ENCODE results near the gene METTL24.
A peak's percentile ranks its signal among the peaks of the same experiment; 100 is the strongest.

Gene METTL24

DNA sequence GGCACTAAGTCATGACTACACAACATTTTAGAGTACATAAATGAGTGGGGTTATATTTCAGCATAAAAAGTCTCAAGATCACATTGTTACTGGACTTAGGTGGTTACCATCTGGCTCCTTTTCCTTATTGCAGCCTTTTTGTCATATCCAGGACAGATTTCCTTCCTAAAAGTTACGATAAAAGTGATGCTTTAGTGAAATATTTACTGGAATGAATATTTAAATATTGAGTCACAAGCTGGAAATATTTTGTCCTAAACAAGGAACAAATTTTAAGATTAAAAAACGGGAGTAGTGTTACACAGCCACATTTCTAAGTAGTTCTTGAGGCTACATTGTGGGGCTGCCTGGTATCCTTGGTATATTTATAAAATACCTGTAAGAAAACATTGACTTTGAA lies 125.7 kb downstream of the METTL24 start:
- no peak overlapping the region for H3K4me3 ChIP-seq (ENCODE audit: low read length)
- peak; percentile 86 for DNase-seq (ENCODE audit: low read depth)
- TF ChIP-seq, protein P1, sequence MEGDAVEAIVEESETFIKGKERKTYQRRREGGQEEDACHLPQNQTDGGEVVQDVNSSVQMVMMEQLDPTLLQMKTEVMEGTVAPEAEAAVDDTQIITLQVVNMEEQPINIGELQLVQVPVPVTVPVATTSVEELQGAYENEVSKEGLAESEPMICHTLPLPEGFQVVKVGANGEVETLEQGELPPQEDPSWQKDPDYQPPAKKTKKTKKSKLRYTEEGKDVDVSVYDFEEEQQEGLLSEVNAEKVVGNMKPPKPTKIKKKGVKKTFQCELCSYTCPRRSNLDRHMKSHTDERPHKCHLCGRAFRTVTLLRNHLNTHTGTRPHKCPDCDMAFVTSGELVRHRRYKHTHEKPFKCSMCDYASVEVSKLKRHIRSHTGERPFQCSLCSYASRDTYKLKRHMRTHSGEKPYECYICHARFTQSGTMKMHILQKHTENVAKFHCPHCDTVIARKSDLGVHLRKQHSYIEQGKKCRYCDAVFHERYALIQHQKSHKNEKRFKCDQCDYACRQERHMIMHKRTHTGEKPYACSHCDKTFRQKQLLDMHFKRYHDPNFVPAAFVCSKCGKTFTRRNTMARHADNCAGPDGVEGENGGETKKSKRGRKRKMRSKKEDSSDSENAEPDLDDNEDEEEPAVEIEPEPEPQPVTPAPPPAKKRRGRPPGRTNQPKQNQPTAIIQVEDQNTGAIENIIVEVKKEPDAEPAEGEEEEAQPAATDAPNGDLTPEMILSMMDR (conservative IDR thresholded peaks at IDR 0.05; ENCODE audit: low read length), result no peak

DNA sequence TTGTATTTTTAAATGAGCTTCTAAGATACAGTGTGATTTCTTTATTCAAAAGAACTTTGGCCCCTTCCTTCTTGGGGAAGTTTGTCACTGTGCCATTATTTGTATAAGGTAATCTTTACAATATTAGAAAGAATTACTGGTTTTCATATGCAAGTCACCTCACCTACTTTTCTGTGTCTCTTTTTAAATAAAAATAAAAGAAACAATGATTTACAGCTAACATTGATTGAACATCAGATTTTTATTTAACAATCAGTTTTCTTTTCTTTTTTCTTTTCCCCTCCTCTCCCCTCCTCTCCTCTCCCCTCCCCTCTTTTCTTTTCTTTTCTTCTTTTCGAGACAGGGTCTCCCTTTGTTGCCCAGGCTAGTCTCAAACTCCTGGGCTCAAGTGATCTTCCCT lies 131.9 kb downstream of the METTL24 start:
- TF ChIP-seq, protein P1 (conservative IDR thresholded peaks at IDR 0.05; ENCODE audit: low read length), result no peak
- no peak overlapping the region for H3K4me3 ChIP-seq (ENCODE audit: low read length)
- DNase-seq (ENCODE audit: low read depth), result no peak

DNA sequence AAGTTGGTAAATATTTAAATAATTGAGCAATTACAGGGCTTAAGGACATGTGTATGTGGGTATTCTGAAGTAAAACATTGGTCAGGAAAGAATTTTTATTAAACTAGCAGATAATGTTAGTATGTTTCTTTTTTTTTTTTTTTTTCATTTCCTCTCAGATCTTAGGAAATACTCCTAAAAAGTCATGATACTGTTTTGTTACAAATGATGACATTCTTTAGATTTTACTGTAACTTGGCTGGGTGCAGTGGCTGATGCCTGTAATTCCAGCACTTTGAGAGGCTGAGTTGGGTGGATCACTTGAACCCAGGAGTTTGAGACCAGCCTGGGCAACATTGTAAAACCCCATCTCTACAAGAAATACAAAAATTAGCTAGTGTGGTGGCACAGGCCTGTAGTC lies 136.4 kb downstream of the METTL24 start:
- H3K4me3 ChIP-seq (ENCODE audit: low read length), result no peak overlapping the region
- DNase-seq (ENCODE audit: low read depth), result peak; percentile 72

DNA sequence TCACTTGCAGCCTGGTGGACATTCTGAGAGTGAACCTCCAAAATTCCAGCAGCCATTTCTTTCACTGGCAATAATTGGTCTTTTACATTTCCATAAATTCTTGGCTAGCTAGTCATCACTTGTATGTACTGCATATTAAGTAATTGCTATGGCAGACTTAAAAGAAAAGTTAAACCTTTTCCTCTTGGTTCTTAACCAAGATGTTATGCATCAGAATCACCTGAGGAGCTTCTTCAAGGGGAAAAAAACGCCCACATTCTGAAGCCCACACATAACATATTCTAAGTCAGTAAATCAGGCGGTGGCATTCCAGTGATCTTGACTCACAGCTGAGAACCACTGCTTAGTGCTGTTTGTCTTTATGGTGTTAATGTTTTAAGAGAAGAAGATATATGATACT lies 140.9 kb downstream of the METTL24 start:
- DNase-seq (ENCODE audit: low read depth), result peak; percentile 44
- TF ChIP-seq, protein P1 (conservative IDR thresholded peaks at IDR 0.05; ENCODE audit: low read length), result no peak; the same call in 1 of the 2 replicates

More for the DNA sequence above, 136.4 kb downstream of the METTL24 start:
- TF ChIP-seq, protein P1 (conservative IDR thresholded peaks at IDR 0.05; ENCODE audit: low read length), result no peak

DNA sequence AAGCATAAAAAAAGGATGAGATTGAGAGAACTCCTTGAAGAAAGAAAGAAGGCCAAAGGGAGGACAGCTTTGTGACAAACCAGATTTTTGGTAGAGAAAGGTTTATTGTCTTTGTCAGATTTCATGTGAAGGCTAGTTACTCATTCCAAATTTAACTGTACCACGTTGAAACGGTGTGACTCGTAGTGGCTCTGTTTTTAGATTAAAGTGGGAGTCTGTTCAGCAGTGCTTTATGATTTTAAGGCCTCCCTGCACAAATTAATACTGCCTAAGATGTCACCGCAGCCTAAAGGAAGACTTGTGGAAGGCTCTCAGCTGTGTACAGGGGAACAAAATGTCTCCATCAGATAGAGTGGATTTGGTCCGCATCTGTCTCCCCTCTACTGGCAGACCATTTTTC lies 142.0 kb downstream of the METTL24 start:
- TF ChIP-seq, protein P1 (conservative IDR thresholded peaks at IDR 0.05; ENCODE audit: low read length), result no peak
- no peak overlapping the region for H3K4me3 ChIP-seq (ENCODE audit: low read length)
- no peak for DNase-seq (ENCODE audit: low read depth)

More for the DNA sequence above, 140.9 kb downstream of the METTL24 start:
- H3K4me3 ChIP-seq (ENCODE audit: low read length), result no peak overlapping the region

DNA sequence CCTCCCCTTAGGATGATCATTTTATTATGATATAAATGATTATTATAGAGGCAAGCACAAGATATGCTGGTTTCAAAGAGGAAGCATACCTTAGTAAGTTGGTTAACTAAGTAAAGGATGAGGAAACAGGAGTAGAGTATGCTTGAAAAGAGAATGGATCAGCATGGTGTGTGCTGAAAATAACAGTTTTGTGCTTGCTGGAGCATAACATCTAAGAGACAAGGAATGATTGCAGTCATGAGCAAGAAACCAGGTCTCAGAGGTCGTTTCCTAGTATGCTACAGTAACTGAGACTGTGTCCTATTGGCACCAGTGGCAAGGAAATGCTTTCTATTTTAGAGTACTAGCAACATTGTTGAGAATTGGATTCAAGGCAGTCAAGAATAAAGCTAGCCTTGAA lies 143.8 kb downstream of the METTL24 start:
- TF ChIP-seq, protein P1 (conservative IDR thresholded peaks at IDR 0.05; ENCODE audit: low read length), result no peak
- no peak for DNase-seq (ENCODE audit: low read depth)
- no peak overlapping the region for H3K4me3 ChIP-seq (ENCODE audit: low read length)

DNA sequence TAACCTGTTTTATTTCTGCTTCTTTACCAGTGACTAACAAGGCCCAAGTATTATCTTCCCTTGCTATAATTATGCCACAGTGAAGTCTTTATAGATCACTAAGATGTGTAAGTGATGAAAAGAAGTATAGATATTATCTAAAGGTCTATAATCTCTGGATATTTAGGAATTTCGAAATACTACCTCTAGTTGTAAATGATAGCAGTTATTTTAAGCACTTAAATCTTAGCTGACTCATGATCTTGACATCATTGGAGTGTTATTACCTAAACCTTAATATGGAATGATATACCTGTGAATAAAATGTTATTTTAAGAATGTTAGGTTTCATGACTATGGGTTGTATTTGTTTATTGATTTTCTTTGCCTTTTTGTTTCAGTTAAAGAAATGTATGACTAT lies 146.4 kb downstream of the METTL24 start:
- no peak overlapping the region for H3K4me3 ChIP-seq (ENCODE audit: low read length)
- TF ChIP-seq, protein P1 (conservative IDR thresholded peaks at IDR 0.05; ENCODE audit: low read length), result no peak
- DNase-seq (ENCODE audit: low read depth), result no peak

Measured in AG10803 (cell line).